ENCODE data around the gene FAM222A.

DNA sequence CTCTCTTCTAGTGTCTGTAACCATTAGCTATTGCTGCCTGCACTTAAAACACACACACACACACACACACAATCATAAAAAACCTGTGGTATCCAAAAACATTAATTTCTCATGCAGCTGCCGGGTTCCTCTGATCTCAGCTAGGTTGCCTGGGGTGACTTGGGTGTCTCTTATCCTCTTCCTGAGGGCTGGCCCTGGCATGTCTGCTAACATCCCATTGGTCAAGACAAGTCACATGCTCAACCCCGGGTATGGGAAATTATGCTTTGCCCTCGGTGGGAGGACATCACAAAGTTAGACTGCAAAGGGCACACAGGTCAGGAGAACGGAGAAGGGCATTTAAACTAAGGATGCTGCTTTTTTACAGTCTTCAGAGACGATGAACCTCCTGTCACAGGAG, 63.9 kb downstream of the FAM222A start:
- TF ChIP-seq, protein P1, sequence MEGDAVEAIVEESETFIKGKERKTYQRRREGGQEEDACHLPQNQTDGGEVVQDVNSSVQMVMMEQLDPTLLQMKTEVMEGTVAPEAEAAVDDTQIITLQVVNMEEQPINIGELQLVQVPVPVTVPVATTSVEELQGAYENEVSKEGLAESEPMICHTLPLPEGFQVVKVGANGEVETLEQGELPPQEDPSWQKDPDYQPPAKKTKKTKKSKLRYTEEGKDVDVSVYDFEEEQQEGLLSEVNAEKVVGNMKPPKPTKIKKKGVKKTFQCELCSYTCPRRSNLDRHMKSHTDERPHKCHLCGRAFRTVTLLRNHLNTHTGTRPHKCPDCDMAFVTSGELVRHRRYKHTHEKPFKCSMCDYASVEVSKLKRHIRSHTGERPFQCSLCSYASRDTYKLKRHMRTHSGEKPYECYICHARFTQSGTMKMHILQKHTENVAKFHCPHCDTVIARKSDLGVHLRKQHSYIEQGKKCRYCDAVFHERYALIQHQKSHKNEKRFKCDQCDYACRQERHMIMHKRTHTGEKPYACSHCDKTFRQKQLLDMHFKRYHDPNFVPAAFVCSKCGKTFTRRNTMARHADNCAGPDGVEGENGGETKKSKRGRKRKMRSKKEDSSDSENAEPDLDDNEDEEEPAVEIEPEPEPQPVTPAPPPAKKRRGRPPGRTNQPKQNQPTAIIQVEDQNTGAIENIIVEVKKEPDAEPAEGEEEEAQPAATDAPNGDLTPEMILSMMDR (IDR thresholded peaks at IDR 0.05; ENCODE audit: low read depth, low read length, poor library complexity, severe bottlenecking), result no peak
- no peak for TF ChIP-seq EZH2phosphoT487 (IDR thresholded peaks at IDR 0.05; ENCODE audit: borderline replicate concordance, low read length)
